Measurements from ENCODE around the gene NCR3LG1.

The NCR3LG1 gene, protein sequence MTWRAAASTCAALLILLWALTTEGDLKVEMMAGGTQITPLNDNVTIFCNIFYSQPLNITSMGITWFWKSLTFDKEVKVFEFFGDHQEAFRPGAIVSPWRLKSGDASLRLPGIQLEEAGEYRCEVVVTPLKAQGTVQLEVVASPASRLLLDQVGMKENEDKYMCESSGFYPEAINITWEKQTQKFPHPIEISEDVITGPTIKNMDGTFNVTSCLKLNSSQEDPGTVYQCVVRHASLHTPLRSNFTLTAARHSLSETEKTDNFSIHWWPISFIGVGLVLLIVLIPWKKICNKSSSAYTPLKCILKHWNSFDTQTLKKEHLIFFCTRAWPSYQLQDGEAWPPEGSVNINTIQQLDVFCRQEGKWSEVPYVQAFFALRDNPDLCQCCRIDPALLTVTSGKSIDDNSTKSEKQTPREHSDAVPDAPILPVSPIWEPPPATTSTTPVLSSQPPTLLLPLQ

DNA sequence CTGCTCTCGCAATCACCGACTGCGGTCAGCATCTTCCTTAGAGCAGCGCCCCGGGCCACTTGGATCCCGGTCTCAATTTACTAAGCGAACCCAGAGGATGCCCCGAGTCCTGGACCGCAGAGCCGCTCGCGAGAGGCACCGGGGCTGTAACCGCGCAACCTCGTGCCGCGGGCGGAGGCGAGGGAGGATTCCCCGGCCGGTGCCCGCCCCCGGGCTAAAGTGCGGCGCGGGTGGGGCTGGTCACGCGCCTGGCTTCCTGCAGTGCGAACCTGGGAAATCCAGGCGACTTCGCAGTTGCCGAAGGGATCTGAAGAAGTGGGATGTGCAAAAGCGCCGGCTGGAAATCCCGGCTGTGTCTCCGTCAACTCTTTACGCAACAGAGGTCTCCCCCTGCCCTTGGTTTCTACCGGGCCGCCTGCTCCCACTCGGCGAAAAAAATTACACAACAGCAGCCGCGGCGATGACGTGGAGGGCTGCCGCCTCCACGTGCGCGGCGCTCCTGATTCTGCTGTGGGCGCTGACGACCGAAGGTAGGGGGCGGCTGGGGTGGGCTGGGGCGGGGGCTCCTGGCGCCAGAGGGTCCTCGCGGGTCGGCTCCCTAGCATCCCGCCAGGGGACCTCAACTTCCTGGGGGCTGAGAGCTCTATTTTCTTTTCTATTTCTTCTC is at the start of gene NCR3LG1:
Gene NCR3LG1, plus strand, starts transcription at position 291 of the 667 bp plus-strand sequence. Its CDS starts 170 bp downstream, at position 461.
- in situ Hi-C loops (cut with MboI; ENCODE audit: low sequenced_read_pairs): no loop called here

DNA sequence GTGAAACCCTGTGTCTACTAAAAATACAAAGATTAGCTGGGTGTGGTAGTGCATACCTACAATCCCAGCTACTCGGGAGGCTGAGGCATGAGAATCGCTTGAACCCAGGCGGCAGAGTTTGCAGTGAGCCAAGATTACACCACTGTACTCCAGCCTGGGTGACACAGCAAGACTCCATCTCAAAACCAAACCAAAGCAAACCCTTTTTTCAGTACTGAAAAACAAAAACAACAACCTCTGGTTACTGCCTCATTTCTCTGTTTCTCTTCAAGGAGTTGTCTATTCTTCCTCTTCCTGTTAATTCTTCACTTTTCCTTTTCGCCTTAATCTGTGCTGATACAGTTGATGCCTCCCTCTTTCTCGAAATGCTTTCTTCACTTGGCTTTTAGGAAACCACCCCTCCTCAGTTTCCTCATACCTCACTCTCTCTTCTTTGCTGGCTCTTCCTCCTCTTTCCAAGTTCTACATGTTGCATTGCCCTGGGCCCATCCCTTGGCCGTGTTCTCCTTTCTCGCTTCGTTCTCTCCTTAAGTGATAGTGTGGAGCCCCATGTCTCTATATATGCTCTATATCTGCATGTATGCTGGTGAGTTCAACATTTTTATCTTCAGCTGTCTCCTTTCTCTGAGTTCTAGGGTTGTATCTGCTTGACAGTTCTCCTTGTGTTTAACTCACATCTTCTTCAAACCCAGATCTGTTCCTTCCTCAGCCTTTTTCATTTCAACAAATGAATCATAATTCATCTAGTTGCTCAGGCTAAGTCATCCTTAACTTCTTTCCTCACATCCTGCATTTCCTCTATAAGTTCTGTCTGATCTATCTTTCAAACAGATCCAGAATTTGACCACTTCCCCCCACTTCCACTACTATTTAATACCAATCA is 38.0 kb upstream of the NCR3LG1 start:
- in situ Hi-C loops (cut with MboI; ENCODE audit: low sequenced_read_pairs): no loop called here

DNA sequence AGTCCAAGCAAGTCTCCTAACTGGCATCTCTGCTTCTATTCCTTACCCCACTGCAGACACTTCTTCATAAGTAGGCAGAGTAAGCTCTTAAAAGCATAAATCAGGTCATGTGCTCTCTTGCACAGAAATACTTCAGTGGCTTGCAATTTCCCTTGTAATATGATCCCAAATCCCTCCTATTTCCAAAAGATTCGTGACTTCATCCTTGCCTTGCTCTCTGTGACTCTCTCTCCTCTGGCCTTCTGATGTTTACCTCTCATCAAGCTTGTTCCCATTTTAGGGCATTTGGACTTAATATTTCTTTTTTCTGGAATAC is 37.4 kb upstream of the NCR3LG1 start:
- in situ Hi-C loops (cut with MboI; ENCODE audit: low sequenced_read_pairs): no loop called here

DNA sequence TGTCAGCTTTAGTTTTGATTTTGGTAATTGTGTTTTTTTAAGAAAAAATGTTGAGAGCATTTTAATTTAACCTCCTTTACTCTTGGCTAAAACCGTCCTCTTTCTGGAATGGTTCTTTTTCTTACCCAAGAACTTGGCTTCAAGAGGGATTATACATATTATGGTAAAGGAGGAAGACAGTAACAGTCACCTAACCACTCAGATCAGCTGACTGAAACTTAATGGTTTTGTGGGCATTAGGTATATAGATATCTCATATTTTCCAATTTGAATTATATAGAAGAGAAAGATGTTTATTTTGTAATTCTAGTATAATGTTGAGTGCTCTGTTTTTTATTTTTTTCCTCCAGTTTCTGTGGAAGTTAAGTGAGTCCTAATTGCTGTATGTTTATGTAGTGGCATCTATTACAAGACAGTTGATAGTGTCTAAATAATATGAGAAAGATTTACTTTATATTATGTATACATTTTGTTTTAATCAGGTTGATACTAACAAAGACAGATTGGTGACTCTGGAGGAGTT is 36.6 kb upstream of the NCR3LG1 start:
- in situ Hi-C loops (cut with MboI; ENCODE audit: low sequenced_read_pairs): no loop called here

DNA sequence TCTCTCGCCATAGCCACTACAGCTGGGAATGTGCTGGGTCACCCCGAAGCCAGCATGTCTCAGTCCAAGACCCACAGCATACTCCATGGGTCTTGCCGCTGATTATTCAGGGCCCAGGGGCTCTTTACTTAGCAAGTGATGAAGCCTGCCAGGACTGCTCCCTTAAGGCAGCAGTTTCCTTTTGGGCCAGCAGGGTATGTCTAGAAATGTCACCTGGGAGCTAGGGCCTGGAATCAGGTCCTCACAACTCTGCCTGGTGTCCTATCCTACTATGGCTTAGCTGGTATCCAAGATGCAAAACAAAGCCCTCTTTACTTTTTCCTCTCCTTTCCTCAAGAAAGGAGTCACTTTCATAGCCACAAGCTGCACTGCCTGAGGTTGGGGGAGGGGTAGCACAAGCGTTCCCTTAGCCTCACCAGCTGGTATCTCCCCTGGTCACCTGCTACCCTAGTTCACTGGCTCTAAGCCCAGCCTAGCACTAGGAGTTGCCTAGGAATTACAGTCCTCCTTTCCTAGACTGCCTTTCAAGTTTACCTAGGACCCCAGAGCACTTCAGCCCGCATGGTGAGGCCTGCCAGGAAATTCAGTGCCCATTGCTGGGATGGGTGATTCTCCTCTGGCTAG is 22.6 kb upstream of the NCR3LG1 start:
- in situ Hi-C loops (cut with MboI; ENCODE audit: low sequenced_read_pairs): no loop called here

DNA sequence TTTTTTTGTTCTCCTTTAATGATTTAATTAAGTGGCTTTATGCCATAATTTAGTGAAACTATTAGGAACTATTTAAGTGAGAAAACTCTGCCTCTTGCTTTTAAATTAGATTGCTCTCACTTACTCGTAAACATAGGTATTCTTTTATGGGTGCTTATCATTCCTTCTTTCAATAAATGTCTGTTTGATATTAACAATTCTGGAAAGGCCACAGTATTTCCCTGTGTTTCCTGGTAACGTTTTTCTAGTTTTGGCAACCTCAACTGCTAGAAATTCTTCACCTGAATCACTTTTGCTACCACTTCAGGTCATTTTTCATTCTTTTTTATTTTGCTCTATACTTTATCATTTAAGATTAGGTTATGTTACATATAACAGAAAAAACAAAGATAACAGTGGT is 19.9 kb upstream of the NCR3LG1 start:
- in situ Hi-C loops (cut with MboI; ENCODE audit: low sequenced_read_pairs): no loop called here

DNA sequence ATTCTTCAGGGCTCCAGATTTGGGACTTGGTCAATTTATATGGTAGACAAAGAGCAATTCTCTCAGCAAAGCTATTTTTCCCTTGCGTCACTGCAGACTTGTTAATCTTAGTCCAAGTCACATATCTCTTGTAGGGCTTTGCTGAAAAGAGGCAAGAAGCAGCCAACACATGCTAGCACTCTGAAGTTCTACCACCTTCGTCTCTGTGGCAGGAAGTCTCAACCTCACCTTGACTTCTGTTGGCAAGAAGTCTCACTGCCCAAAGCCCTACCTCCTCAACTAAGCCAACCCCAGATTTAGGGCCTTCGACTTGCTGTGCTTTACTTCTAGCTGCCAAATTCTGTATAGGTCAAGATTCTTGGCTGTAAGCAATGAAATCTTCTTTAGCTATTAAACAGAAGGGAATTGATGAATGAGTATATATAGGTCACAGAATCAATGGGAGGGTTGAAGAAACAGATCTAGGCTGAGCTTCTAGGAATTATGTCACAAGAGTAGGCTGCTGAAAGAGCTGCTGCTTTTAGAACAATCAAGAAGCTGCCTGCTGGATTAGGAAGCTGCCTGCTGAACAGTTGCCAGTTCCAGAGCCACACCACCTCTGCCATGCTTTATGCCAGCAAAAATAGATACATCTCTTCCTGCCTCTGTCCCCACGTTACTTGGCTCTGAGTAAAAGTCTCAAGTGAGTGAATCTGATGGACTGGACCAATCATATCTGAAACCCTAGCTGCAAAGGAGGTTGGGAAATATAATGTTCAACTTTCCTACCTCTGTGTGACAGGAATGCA is 17.6 kb upstream of the NCR3LG1 start:
- in situ Hi-C loops (cut with MboI; ENCODE audit: low sequenced_read_pairs): no loop called here

DNA sequence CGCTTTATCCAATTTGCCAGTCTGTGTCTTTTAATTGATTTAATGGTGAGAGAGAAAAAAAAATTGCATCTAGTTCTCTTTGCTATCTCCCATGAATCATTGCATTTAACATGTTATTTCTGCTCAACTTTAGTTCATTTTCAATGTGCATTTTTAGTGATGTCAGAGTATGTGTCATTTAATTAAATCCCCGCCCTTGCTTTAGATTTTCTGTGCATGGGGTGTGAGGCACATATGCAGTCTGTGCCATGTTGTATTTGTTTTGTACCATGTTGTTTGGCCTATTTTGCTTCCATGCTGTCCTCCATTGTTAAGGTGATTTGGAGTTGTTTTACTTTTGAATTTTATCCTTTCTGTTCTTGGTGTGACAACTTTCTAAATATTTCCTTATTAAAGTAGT is 8.3 kb upstream of the NCR3LG1 start:
- in situ Hi-C loops (cut with MboI; ENCODE audit: low sequenced_read_pairs): no loop called here

DNA sequence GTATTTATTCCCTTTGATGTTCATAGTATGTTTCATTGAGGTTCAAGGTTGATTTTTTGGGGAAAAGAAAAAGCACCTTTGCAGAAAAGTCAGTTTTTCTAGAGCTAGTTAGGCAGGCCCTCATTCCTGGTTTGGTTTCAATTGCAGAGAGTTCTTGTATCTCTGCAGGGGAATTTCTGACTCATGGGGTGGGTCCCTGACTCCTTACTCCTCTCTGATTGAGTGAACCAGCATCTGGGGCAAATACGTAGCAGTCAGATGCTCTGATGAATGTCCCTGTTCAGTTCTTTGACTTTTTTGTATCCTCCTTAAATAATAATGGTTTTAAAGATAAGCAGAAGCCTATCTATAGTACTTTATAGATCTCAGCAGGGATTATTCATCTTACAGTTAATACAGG is 7.7 kb upstream of the NCR3LG1 start:
- in situ Hi-C loops (cut with MboI; ENCODE audit: low sequenced_read_pairs): no loop called here

DNA sequence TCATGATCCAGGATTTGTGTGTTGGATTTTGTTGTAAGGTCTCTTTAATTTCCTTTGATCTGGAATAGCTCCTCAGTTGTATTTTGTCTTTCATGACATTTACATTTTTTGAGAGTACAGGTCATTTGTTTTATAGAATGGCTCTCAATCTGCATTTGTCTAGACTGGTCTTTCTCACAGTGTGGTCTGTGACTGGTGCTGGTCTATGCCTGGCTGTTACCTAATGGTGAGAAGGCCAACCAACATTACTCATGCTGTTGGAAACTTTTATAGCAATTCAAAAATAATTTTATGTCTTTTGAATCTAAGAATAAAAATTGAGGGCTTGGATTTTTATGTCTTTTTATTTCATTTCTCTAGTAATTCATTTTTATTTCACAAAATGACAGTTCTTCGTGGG is 3.9 kb upstream of the NCR3LG1 start:
- in situ Hi-C loops (cut with MboI; ENCODE audit: low sequenced_read_pairs): no loop called here

DNA sequence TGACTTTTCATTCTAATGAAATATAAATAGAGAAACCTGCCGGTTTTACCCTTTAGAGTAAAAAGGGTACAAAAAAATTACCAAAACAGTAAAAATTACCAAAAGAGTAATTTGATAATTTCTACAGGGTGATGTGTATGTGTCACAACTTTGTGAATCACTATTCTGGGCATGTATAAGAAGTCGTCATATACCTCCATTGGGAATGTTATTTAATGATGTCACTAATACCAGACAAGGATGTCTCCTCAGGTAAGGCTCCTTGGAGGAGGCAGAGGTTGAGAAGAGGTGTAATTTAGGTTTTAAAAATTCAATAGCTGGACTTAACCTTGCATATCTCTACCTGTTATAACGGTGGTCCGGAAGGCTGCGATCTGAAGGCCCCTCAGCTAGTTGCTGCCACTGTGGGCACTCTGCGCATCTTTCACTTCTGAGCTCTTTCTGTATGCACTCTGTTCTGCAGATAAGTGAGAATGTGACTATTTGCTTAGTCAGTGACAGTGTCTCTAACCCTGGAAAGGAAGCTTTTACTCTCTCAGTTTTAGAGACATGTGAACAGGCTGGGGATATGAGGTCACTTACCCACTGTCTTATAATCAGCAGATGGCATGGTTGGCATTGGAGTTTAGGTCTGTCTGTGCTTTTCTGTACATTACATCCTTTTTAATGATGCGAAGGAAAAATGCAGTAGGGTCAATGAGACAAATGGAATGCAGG is 987 bp upstream of the NCR3LG1 start:
- in situ Hi-C loops (cut with MboI; ENCODE audit: low sequenced_read_pairs): no loop called here

DNA sequence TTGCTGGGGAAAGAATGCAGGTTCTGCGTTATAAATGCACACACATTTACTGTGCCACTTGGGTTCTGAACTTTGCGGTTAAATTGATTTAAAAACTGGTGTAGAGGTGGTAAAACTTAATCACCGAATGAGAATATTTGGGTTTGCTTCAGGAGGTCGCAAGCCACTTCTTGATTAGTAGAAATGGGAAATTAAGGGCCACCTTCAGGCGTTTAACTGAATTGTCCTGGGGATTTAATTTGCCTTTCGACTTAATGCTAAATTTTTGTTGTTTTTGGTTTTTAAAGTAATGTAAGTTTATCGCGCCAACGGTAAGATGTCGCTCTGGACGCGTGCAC is 459 bp upstream of the NCR3LG1 start:
- in situ Hi-C loops (cut with MboI; ENCODE audit: low sequenced_read_pairs): no loop called here

DNA sequence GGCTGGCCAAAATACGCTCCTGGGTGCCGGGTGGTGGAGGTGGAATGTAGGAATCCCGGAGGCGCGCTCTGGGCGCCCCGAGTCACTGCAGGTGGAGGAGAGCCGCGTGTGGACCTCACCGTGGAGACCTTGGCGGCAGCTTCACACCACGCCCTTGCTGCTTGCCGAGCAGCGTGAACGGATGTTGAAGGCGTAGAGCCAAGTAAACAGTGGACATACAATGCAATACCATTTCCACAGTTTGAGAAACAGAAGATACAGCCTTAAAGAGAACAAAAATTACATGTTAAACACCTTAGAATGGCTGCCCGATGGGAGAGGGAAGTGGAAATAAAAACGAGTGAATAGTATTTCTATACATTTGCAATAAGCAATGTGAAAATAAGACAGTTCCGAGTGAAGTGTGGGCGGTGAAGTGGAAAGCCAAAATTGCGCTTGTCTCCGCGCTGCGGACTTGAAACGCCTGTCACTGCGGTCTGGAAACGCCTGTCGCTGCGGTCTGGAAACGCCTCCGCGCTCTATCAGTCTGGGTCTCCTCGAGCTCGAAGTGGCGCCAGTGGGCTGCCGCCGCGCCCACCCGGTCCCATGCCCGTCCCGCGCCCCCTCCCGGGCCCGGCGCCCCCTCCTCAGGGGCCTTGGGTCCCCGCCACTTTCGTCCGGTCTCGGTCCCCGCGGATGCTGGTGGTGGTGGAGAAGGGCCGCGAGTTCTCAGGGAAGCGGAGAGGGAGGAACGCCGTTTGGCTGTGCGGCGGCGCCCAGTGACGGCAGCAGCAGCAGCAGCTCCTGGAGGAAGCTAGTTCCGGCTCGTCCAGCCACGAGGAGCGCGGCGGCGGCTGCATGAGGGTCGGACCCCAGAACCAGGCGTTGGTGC is 1.6 kb downstream of the NCR3LG1 start:
- in situ Hi-C loops (cut with MboI; ENCODE audit: low sequenced_read_pairs): no loop called here

DNA sequence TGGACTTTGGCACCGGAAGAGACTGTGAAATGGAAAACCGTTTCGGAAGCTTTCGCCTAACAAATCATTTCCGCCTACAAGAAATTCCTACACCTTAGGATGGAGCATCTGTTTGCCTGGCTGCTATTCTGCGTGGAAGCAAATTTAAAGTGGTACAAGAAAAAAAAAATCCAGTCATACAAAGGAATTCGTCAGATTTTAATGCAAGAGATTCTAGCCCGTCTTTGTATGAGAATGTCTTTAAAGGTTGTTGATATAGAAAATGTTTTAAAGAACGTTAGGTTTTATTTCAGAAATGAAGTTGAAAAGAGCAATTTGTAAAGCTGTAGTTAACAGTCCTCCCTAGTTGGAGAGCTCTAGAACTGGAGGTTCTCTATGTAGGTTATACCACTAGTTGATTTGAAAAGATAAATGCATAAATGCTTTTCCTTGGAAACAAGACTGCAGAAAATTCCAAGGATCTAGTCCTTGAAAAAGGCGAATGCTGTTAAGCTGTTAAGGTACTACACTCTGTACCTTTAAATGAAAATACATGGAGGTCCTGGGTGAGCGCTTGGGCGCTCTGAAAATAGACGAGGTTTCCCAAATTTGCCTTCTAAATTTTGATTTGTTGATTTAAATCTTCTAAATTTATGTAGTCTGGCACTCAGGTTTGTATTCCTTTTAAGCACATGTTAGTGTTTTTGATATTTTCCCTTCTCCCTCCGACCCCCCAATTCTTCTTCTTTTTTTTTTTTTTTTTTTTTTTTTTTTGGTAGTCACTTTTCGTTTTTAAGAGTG is 2.4 kb downstream of the NCR3LG1 start:
- in situ Hi-C loops (cut with MboI; ENCODE audit: low sequenced_read_pairs): no loop called here

DNA sequence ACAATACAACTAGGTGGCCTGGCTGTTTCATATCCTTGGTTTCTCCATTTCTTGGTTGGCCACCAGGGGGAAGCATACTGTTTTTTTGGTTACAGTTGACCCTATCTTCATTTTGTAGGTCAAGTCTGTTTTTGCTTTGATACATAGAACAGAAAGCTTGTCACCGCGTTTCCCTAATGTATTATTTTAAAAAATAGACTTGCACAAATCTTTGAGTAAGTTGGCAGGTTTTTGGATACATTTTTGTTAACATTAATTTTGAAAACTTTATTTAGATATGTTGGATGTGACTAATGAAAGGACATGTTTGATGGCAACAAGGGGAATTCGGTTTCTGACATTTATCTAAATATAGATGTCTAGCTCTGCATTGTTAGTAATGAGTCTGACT is 3.0 kb downstream of the NCR3LG1 start:
- in situ Hi-C loops (cut with MboI; ENCODE audit: low sequenced_read_pairs): no loop called here

DNA sequence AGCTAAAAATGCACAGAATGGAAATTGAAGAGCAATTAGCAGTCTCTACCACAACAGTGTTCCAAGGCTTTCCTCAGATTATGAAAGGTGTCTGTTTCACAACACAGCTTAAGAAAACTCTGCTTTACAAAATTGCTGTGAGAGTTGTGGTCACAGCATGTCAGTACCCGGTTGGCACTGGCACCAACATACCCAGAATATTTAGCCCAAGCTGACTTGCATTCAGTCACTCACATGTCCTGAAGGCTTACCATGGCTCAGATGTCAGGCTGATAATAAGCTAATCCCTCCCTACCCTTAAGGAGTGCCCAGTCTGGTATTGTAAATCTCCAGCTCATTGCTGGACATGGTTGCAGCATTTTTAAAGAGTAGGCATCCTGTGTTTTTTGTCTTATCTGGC is 14.9 kb downstream of the NCR3LG1 start:
- in situ Hi-C loops (cut with MboI; ENCODE audit: low sequenced_read_pairs): no loop called here

DNA sequence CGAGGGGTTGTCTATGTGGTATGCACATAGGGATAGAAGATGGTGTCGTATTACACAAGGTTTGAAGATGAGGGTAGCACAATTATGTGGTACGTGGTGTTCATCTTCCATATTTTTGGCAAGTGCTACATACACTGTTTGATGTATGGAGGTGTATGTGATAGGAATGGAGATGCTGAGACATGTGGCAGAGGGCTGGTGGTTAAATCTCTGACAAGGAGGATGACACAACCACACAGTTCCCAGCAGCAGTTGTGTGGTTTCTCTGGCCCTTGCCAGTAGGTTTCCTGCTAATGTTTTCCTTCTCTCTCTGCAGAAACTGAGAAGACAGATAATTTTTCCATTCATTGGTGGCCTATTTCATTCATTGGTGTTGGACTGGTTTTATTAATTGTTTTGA is 17.0 kb downstream of the NCR3LG1 start:
- in situ Hi-C loops (cut with MboI; ENCODE audit: low sequenced_read_pairs): no loop called here

DNA sequence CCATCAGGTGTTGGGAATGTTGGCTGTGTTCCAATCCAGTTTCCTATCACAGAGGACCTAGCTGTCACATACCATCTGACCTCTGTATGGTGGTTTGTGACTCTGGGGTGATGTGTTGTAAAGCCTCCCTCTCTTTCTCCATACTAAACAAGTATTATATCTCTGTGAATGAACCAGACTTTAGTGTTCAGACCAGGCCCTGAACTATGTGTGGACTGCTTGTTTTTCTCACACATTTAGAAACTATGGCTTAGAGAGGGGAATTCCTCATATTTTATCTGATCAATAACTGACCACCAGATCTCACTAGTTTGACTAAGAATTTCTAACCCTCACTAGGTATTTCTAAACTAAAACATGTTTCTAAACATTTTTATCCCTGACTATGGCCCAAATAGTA is 17.5 kb downstream of the NCR3LG1 start:
- in situ Hi-C loops (cut with MboI; ENCODE audit: low sequenced_read_pairs): no loop called here

Data from HL-60/S4 treated with phorbol 12-myristate 13-acetate at 8.2 ng/mL for 4 days and 3 days (cell line).